ENCODE results near the gene TMX4. TPM values are rescaled to one million over a fixed set of nuclear protein-coding genes. Genes with fewer than 3 reads are reported as not detected.

The TMX4 gene
- total RNA-seq, 4 donors from 2014 or later, result 23.6 to 32.9 (median 28.1) TPM

DNA sequence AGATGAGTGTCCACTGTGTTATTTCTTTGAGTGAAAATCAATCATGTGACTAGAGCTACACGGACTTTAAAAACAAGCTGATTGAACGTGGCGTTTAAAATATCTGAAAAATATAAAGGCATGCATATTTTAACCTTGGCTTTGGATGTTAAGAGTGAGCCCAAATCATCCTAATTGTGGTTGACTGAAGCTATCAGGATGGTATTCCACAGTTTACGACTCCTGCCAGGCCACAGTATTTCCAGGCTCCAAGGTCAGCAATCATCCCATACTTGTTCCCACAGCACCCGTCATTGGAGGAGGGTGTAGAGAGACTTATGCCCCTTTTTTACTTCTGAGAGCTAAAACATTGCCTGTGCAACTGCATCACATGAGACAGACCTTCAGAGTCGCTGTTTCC is 43.2 kb upstream of the TMX4 start:
- H3K27me3 ChIP-seq, result no peaks in the 10 kb centered on the region
- H3K4me1 ChIP-seq, result peaks cover 0 to 5% (median 2%) of the 10 kb centered on the region in 4 donors
- no peaks in the 10 kb centered on the region for H3K9me3 ChIP-seq
- in situ Hi-C loops (cut with MboI; ENCODE audit: low pct_ligation_motif_present in 1 of 4, low pct_unique_long_range_greater_than_20kb in 1 of 4, low sequenced_read_pairs in 3 of 4) (no loop called here), intact Hi-C loops (cut with DNase I; ENCODE audit: low total_unique reads) (no loop called here)
- TF ChIP-seq CTCF (IDR thresholded peaks at IDR 0.05), result no peak
- no peak for TF ChIP-seq EP300 (IDR thresholded peaks at IDR 0.05; ENCODE audit: low read depth)
- TF ChIP-seq POLR2A (IDR thresholded peaks at IDR 0.05), result no peak
- TF ChIP-seq POLR2AphosphoS5 (IDR thresholded peaks at IDR 0.05), result no peak
- H3K27ac ChIP-seq, result peak overlapping the region in 2 of 4 donors; percentile 54 to 59
- no peak overlapping the region for H3K4me3 ChIP-seq
- DNase-seq, result no peak
- WGBS, 2 donors (ENCODE audit: low coverage in 1 of 2), result 58 to 67% methylated on average over 6 of the region's 6 CpGs
- no peaks in the 10 kb centered on the region for H3K36me3 ChIP-seq

GRCh38 chr20:8061861-8062518 is 42.4 kb upstream of the TMX4 start:
- TF ChIP-seq EP300 (IDR thresholded peaks at IDR 0.05; ENCODE audit: low read depth), result no peak
- TF ChIP-seq POLR2AphosphoS5 (IDR thresholded peaks at IDR 0.05), result no peak
- no peak for TF ChIP-seq POLR2A (IDR thresholded peaks at IDR 0.05)
- no peak for TF ChIP-seq CTCF (IDR thresholded peaks at IDR 0.05)
- intact Hi-C loops (cut with DNase I; ENCODE audit: low total_unique reads) (no loop called here), in situ Hi-C loops (cut with MboI; ENCODE audit: low pct_ligation_motif_present in 1 of 4, low pct_unique_long_range_greater_than_20kb in 1 of 4, low sequenced_read_pairs in 3 of 4) (no loop called here)
- Histone ChIP-seq H3K27ac (peak overlapping the region in 2 of 4 donors; percentile 54 to 59), H3K27me3 (no peaks in the 10 kb centered on the region), H3K36me3 (no peaks in the 10 kb centered on the region), H3K4me3 (no peak overlapping the region), H3K9me3 (no peaks in the 10 kb centered on the region), H3K4me1 (peaks cover 0 to 5% (median 2%) of the 10 kb centered on the region in 4 donors)
- no peak for DNase-seq
- 56 to 61% methylated on average over 5 of the region's 5 CpGs for WGBS, 2 donors (ENCODE audit: low coverage in 1 of 2)

DNA sequence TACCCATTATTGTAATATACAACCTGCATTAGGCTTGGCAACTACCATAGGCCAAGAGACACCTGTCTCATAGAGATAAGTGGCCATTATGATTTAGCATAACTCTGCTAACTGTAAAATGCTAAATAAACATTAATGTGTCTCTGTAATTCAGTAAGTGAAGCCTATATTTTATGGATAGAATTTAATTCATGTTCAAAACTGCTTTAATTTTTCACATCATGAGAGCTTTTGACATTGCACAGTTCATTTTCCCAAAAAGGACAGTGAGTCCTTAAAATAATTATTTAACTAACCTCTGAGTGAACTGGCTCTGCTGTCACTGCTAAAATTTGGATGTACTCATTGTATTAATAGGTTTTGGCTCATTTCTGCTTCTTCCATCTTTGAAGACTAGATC is 41.4 kb upstream of the TMX4 start:
- Histone ChIP-seq H3K27me3 (no peaks in the 10 kb centered on the region), H3K27ac (peak overlapping the region in 2 of 4 donors; percentile 54 to 59), H3K4me3 (no peak overlapping the region), H3K36me3 (no peaks in the 10 kb centered on the region), H3K4me1 (peaks cover 0 to 5% (median 2%) of the 10 kb centered on the region in 4 donors), H3K9me3 (no peaks in the 10 kb centered on the region)
- intact Hi-C loops (cut with DNase I; ENCODE audit: low total_unique reads), result no loop called here
- TF ChIP-seq POLR2A (IDR thresholded peaks at IDR 0.05) (no peak), POLR2AphosphoS5 (IDR thresholded peaks at IDR 0.05) (peak in 1 of 3 donors; percentile 12)
- in situ Hi-C loops (cut with MboI; ENCODE audit: low pct_ligation_motif_present in 1 of 4, low pct_unique_long_range_greater_than_20kb in 1 of 4, low sequenced_read_pairs in 3 of 4), result no loop called here
- no peak for DNase-seq

DNA sequence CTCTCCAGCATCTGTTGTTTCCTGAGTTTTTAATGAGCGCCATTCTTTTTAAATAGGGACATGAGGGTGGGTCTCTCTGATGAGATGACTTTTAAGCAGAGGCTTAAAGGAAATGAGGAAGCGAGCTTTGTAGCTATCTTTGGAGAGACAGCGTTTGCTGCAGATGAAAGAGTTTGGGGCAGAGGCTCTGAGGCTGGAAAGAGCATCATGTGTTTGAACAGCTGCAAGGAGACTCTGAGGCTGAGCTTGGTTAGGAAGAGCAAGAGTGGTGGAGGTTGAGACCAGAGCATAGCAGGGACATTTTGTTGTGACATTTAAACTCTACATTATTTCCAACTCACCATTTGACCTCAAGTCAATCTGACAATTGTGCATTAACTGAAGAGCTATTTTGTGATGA is 38.3 kb upstream of the TMX4 start:
- no peak for TF ChIP-seq POLR2AphosphoS5 (IDR thresholded peaks at IDR 0.05)
- TF ChIP-seq EP300 (IDR thresholded peaks at IDR 0.05; ENCODE audit: low read depth), result no peak
- TF ChIP-seq CTCF (IDR thresholded peaks at IDR 0.05), result no peak
- no peak for TF ChIP-seq POLR2A (IDR thresholded peaks at IDR 0.05)
- Histone ChIP-seq H3K4me3 (no peak overlapping the region), H3K27me3 (no peaks in the 10 kb centered on the region), H3K9me3 (no peaks in the 10 kb centered on the region), H3K27ac (no peak overlapping the region), H3K4me1 (peaks cover 0 to 5% (median 2%) of the 10 kb centered on the region in 4 donors), H3K36me3 (no peaks in the 10 kb centered on the region)
- intact Hi-C loops (cut with DNase I; ENCODE audit: low total_unique reads) (no loop called here), in situ Hi-C loops (cut with MboI; ENCODE audit: low pct_ligation_motif_present in 1 of 4, low pct_unique_long_range_greater_than_20kb in 1 of 4, low sequenced_read_pairs in 3 of 4) (no loop called here)
- DNase-seq, result no peak
- 44 to 75% methylated on average over 3 of the region's 3 CpGs for WGBS, 2 donors (ENCODE audit: low coverage in 1 of 2)

DNA sequence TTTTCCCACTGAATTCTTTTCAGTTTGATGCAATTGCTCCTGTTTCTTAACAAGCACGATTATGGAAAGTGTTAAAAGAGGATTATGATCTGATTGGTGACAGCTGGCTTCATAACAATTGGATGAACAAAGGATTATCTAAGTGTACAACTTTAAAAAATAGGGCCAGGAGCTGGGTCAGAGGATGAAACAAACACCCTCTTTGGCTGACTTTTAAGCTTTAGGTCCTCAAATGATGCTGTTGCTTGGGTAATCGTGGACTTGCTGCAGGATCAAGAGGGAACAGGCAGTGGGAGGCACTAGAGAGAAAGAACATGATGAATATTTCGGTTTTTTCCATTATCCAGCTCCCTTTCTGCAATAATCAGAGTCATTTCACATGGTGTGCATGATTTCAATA is 35.5 kb upstream of the TMX4 start:
- in situ Hi-C loops (cut with MboI; ENCODE audit: low pct_ligation_motif_present in 1 of 4, low pct_unique_long_range_greater_than_20kb in 1 of 4, low sequenced_read_pairs in 3 of 4) (no loop called here), intact Hi-C loops (cut with DNase I; ENCODE audit: low total_unique reads) (no loop called here)
- Histone ChIP-seq H3K27me3 (no peaks in the 10 kb centered on the region), H3K27ac (no peak overlapping the region), H3K9me3 (no peaks in the 10 kb centered on the region), H3K4me1 (no peaks in the 10 kb centered on the region), H3K4me3 (no peak overlapping the region), H3K36me3 (no peaks in the 10 kb centered on the region)
- no peak for DNase-seq
- TF ChIP-seq POLR2AphosphoS5 (IDR thresholded peaks at IDR 0.05) (no peak), EP300 (IDR thresholded peaks at IDR 0.05; ENCODE audit: low read depth) (no peak)
- WGBS, 2 donors (ENCODE audit: low coverage in 1 of 2), result 46 to 59% methylated on average over 3 of the region's 3 CpGs

Measured in transverse colon (tissue), 4 donors.